Keratinocyte (primary cell): ENCODE measurements around the gene DCST1. TPM values are rescaled to one million over a fixed set of nuclear protein-coding genes. Genes with fewer than 3 reads are reported as not detected.

Experiments
- DNase-seq: peaks from one replicate; pipeline ENCODE4 v3.0.0-alpha.2; 2011; ENCODE audit warnings: low read depth, missing footprints, low spot score
- FAIRE-seq: peaks from 2 replicates; lab custom pipeline; 2011; peaks lifted over from hg19 to GRCh38; lab: Jason Lieb, UNC
- H2AFZ ChIP-seq: 2 replicates; pipeline ENCODE4 v1.6.0; 2012; ENCODE audit warnings: low read length, control low read depth, inconsistent platforms; ENCODE audit not compliant: control insufficient read depth
- H3K27ac ChIP-seq: 2 replicates; pipeline ENCODE4 v1.5.1; 2011; ENCODE audit warnings: low read length; ENCODE audit not compliant: control insufficient read depth, insufficient read depth
- H3K27me3 ChIP-seq: 3 replicates; pipeline ENCODE4 v1.6.0; 2011; ENCODE audit warnings: low read length; ENCODE audit not compliant: control insufficient read depth, insufficient read depth; ENCODE audit errors: extremely low read depth
- H3K36me3 ChIP-seq, 2 experiments: 2 replicates in 1 of 2; 3 replicates in 1 of 2; pipeline ENCODE4 v1.5.1; 2011; ENCODE audit warnings: low read length in 2 of 2, mild to moderate bottlenecking in 1 of 2; ENCODE audit not compliant: control insufficient read depth in 2 of 2, insufficient read depth in 2 of 2; ENCODE audit errors: extremely low read depth in 1 of 2
- H3K4me1 ChIP-seq: 3 replicates; pipeline ENCODE4 v1.5.1; 2011; ENCODE audit warnings: low read length; ENCODE audit not compliant: control insufficient read depth, insufficient read depth; ENCODE audit errors: extremely low read depth
- H3K4me2 ChIP-seq: 3 replicates; pipeline ENCODE4 v1.6.0; 2011; ENCODE audit warnings: low read depth, low read length; ENCODE audit not compliant: control insufficient read depth, insufficient read depth; ENCODE audit errors: extremely low read depth
- H3K4me3 ChIP-seq, 3 experiments: fragments of 200-600 bp in 1 of 3; sonication (generic) in 1 of 3; 2 replicates in 2 of 3; 3 replicates in 1 of 3; pipeline ENCODE4 v1.5.1; 2011 to 2016; ENCODE audit warnings: low read length in 3 of 3, mild to moderate bottlenecking in 3 of 3, control low read depth in 2 of 3, inconsistent platforms in 1 of 3, low read depth in 1 of 3, mixed read lengths in 1 of 3, mixed run types in 1 of 3, moderate library complexity in 1 of 3; ENCODE audit not compliant: control insufficient read depth in 2 of 3, insufficient read depth in 2 of 3; ENCODE audit errors: extremely low read depth in 1 of 3
- H3K79me2 ChIP-seq: 2 replicates; pipeline ENCODE4 v1.6.0; 2012; ENCODE audit warnings: low read length; ENCODE audit not compliant: control insufficient read depth, insufficient read depth
- H3K9ac ChIP-seq: 3 replicates; pipeline ENCODE4 v1.6.0; 2011; ENCODE audit warnings: low read length; ENCODE audit not compliant: control insufficient read depth, insufficient read depth; ENCODE audit errors: extremely low read depth
- H3K9me1 ChIP-seq: 3 replicates; pipeline ENCODE4 v1.6.0; 2011; ENCODE audit warnings: low read length; ENCODE audit not compliant: control insufficient read depth, insufficient read depth; ENCODE audit errors: extremely low read depth
- H3K9me3 ChIP-seq: 2 replicates; pipeline ENCODE4 v1.5.1; 2012; ENCODE audit warnings: low read depth, low read length; ENCODE audit not compliant: control insufficient read depth
- H4K20me1 ChIP-seq: 3 replicates; pipeline ENCODE4 v1.6.0; 2011; ENCODE audit warnings: low read length; ENCODE audit not compliant: control insufficient read depth, insufficient read depth; ENCODE audit errors: extremely low read depth
- CTCF ChIP-seq, 3 experiments: IDR thresholded peaks in 1 of 3; conservative IDR thresholded peaks in 1 of 3; optimal IDR thresholded peaks in 1 of 3; 2 replicates in 2 of 3; 3 replicates in 1 of 3; pipeline versions ENCODE3 to v1.5.1; 2011; ENCODE audit warnings: low read length in 3 of 3, mild to moderate bottlenecking in 3 of 3, moderate library complexity in 2 of 3, control low read depth in 1 of 3, inconsistent platforms in 1 of 3; ENCODE audit not compliant: insufficient read depth in 2 of 3; ENCODE audit errors: extremely low read depth in 1 of 3
- EZH2 ChIP-seq: IDR thresholded peaks from one replicate; pipeline ENCODE4 v1.6.1; 2012; ENCODE audit warnings: inconsistent platforms, mild to moderate bottlenecking, low read length, moderate library complexity
- dilution Hi-C: fragments of 300-500 bp; cut with MboI; formaldehyde crosslinking; loops from one replicate; pipeline ENCODE4 v1.7.0; 2020; ENCODE audit warnings: low sequenced_read_pairs; ENCODE audit not compliant: extremely low pct_ligation_motif_present
- polyA plus RNA-seq, 5 experiments: library from polyadenylated mRNA; depleted of rRNA in 3 of 5; stranded (reverse) in 3 of 5; stranded (forward) in 1 of 5; unstranded in 1 of 5; fragments of >200 nt; gene quantifications; 1 replicate in 1 of 5; 2 replicates in 3 of 5; 3 replicates in 1 of 5; pipeline versions ENCODE4 v1.2.1 to v1.2.3, GENCODE V29; 2011 to 2012; ENCODE audit warnings: missing spikeins in 2 of 5, low read depth in 1 of 5, low replicate concordance in 1 of 5

Gene DCST1
- polyA plus RNA-seq, 1 donor (not counting 4 experiments of a cell fraction or from before 2014, with no cell fraction given), result not detected

GRCh38 chr1:155012026-155012546 is 21.5 kb upstream of the DCST1 start:
- Histone ChIP-seq H3K9me1 (no peaks in the 10 kb centered on the region), H3K79me2 (peaks cover 43% of the 10 kb centered on the region), H3K27ac (no peak overlapping the region), H3K27me3 (no peaks in the 10 kb centered on the region), H4K20me1 (peaks cover 6% of the 10 kb centered on the region), H3K4me2 (peak overlapping the region; percentile 27), H3K9ac (no peak overlapping the region), H3K9me3 (no peaks in the 10 kb centered on the region), H3K4me3 (no peak overlapping the region), H2AFZ (no peak overlapping the region), H3K36me3 (peaks cover 26 to 53% of the 10 kb centered on the region in 2 experiments), H3K4me1 (peaks cover 76% of the 10 kb centered on the region)
- peak; percentile 62 for FAIRE-seq
- TF ChIP-seq EZH2, result no peak
- no peak for TF ChIP-seq CTCF (optimal IDR thresholded peaks at IDR 0.05 in 1 of 3, IDR thresholded peaks at IDR 0.05 in 1 of 3, conservative IDR thresholded peaks at IDR 0.05 in 1 of 3; ENCODE audit: extremely low read depth in 1 of 3, insufficient read depth in 2 of 3, low read length in 3 of 3)
- dilution Hi-C loops, result no loop called here
- DNase-seq, result no peak

- FAIRE-seq (peak; percentile 46), DNase-seq (no peak)
- Histone ChIP-seq H4K20me1 (peaks cover 6% of the 10 kb centered on the region), H3K79me2 (peaks cover 34% of the 10 kb centered on the region), H3K4me2 (no peak overlapping the region), H3K36me3 (peaks cover 26 to 47% of the 10 kb centered on the region in 2 experiments), H3K9me1 (no peaks in the 10 kb centered on the region), H3K9ac (no peak overlapping the region), H3K4me1 (peaks cover 74% of the 10 kb centered on the region), H3K4me3 (no peak overlapping the region), H3K27ac (no peak overlapping the region), H3K9me3 (no peaks in the 10 kb centered on the region), H3K27me3 (no peaks in the 10 kb centered on the region), H2AFZ (no peak overlapping the region)
- no peak for TF ChIP-seq CTCF (optimal IDR thresholded peaks at IDR 0.05 in 1 of 3, IDR thresholded peaks at IDR 0.05 in 1 of 3, conservative IDR thresholded peaks at IDR 0.05 in 1 of 3; ENCODE audit: extremely low read depth in 1 of 3, insufficient read depth in 2 of 3, low read length in 3 of 3)
- TF ChIP-seq EZH2, result no peak
- dilution Hi-C loops, result no loop called here
Measured at GRCh38 chr1:155012776-155013602, 20.6 kb upstream of the DCST1 start.
